Activated T-cell treated with anti-CD3 and anti-CD28 coated beads for 1 hour (primary cell): ENCODE results near the gene LY6G6F.

Source experiments
- DNase-seq: peaks from one replicate; pipeline ENCODE4 v3.0.0-alpha.2; 2020; ENCODE audit warnings: low read depth

The LY6G6F gene

GRCh38 chr6:31676904-31677303, 29.8 kb upstream of the LY6G6F start:
- no peak for DNase-seq

- no peak for DNase-seq
Observed at GRCh38 chr6:31677955-31678354, 28.7 kb upstream of the LY6G6F start.

- peak; percentile 43 for DNase-seq
Observed at GRCh38 chr6:31680226-31681134, 26.2 kb upstream of the LY6G6F start, which contains the start of gene LY6G5C. LY6G5C (minus strand) TSS chr6:31681067; CDS start chr6:31680373, 694 bp downstream.

- DNase-seq = no peak
Observed at GRCh38 chr6:31681135-31681671, 25.5 kb upstream of the LY6G6F start.

- no peak for DNase-seq
Observed at GRCh38 chr6:31683591-31683990, 23.1 kb upstream of the LY6G6F start.

- no peak for DNase-seq
Observed at GRCh38 chr6:31686483-31686882, 20.2 kb upstream of the LY6G6F start.

- no peak for DNase-seq
Observed at GRCh38 chr6:31687321-31687720, 19.3 kb upstream of the LY6G6F start.

- no peak for DNase-seq
Observed at GRCh38 chr6:31687860-31688693, 18.6 kb upstream of the LY6G6F start.

- DNase-seq = no peak
Observed at GRCh38 chr6:31689249-31690110, 17.2 kb upstream of the LY6G6F start.

GRCh38 chr6:31690231-31691077, 16.2 kb upstream of the LY6G6F start:
- no peak for DNase-seq

- DNase-seq = no peak
Observed at GRCh38 chr6:31691078-31691463, 15.6 kb upstream of the LY6G6F start.

- no peak for DNase-seq
Observed at GRCh38 chr6:31691564-31692108, 15.0 kb upstream of the LY6G6F start.

- DNase-seq = no peak
Observed at GRCh38 chr6:31692353-31692752, 14.3 kb upstream of the LY6G6F start.

- DNase-seq = no peak
Observed at GRCh38 chr6:31692886-31693285, 13.8 kb upstream of the LY6G6F start.

GRCh38 chr6:31693535-31693934, 13.1 kb upstream of the LY6G6F start:
- DNase-seq = no peak

- no peak for DNase-seq
Observed at GRCh38 chr6:31697555-31697954, 9.1 kb upstream of the LY6G6F start.

GRCh38 chr6:31700740-31701401, 5.8 kb upstream of the LY6G6F start:
- DNase-seq = no peak

GRCh38 chr6:31701666-31702404, 4.8 kb upstream of the LY6G6F start:
- DNase-seq = no peak

- DNase-seq = no peak
Observed at GRCh38 chr6:31702405-31702818, 4.3 kb upstream of the LY6G6F start.
